Endothelial cell (in vitro differentiated cells): Measurements from ENCODE around the gene AP5B1. TPM values are rescaled to one million over a fixed set of nuclear protein-coding genes. Genes with fewer than 3 reads are reported as not detected.

Experiments
- DNase-seq: peaks from one replicate; pipeline ENCODE4 v3.0.0; 2021; ENCODE audit warnings: low spot score
- H3K27ac Mint-ChIP-seq: one replicate; pipeline ENCODE4 v1.8.0; 2021; ENCODE audit warnings: mixed read lengths, inconsistent platforms; ENCODE audit not compliant: unreplicated experiment
- H3K27me3 Mint-ChIP-seq: one replicate; pipeline ENCODE4 v1.8.0; 2021; ENCODE audit warnings: mild to moderate bottlenecking, moderate library complexity, mixed read lengths, inconsistent platforms; ENCODE audit not compliant: unreplicated experiment
- H3K36me3 Mint-ChIP-seq: one replicate; pipeline ENCODE4 v1.8.0; 2021; ENCODE audit warnings: mild to moderate bottlenecking, low read depth, mixed read lengths, inconsistent platforms; ENCODE audit not compliant: unreplicated experiment
- H3K4me1 Mint-ChIP-seq: one replicate; pipeline ENCODE4 v1.8.0; 2021; ENCODE audit warnings: mild to moderate bottlenecking, mixed read lengths, inconsistent platforms; ENCODE audit not compliant: unreplicated experiment
- H3K4me3 Mint-ChIP-seq: one replicate; pipeline ENCODE4 v1.8.0; 2021; ENCODE audit warnings: mild to moderate bottlenecking, mixed read lengths, inconsistent platforms; ENCODE audit not compliant: unreplicated experiment
- H3K9me3 Mint-ChIP-seq: one replicate; pipeline ENCODE4 v1.8.0; 2021; ENCODE audit warnings: mixed read lengths, inconsistent platforms; ENCODE audit not compliant: unreplicated experiment
- total RNA-seq: library from RNA; stranded (reverse); fragmentation: NEBNext Ultra II Directional; extraction: Animal tissue kit (Norgen Biotek cat#: 25700); gene quantifications from one replicate; pipeline ENCODE4 v1.2.1, GENCODE V29; 2021; ENCODE audit not compliant: unreplicated experiment
- TF ChIP-seq, protein P1 (sequence below): fragments of 200-600 bp; sonication (generic); IDR thresholded peaks from one replicate; pipeline ENCODE4 v1.5.0; 2021; ENCODE audit warnings: antibody characterized with exemption; ENCODE audit not compliant: unreplicated experiment

AP5B1 gene
- total RNA-seq, 1 donor from 2014 or later: 3.4 TPM

DNA sequence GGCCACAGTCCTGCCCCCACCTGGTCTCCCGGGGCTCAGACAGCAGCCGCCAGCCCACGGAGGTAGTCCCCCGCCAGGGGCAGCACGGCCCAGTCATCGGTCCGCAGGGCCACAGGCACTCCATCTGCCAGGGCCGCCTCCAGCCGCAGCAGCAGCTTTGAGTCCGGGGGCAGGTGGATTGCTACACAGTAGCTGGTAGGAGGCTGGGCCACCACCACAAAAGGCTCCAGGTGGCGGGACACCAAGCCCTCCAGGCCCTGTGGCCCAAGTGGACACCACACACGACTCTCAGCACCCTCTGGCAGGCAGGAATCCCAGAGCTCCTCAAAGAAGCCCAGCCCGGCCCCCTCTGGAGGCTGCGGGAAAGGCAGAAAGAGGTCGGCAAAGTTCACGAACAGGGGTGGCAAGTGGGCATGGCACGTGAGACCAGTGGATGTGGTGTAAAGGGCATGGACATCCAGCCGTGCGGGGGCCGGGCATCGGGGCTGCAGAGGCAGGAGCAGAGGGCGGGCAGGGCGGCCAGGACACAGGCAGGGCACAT lies 2.9 kb downstream of the AP5B1 start:
- H3K36me3 Mint-ChIP-seq: no peaks in the 10 kb centered on the region
- H3K4me3 Mint-ChIP-seq: no peak overlapping the region
- no peak for DNase-seq
- TF ChIP-seq, protein P1, sequence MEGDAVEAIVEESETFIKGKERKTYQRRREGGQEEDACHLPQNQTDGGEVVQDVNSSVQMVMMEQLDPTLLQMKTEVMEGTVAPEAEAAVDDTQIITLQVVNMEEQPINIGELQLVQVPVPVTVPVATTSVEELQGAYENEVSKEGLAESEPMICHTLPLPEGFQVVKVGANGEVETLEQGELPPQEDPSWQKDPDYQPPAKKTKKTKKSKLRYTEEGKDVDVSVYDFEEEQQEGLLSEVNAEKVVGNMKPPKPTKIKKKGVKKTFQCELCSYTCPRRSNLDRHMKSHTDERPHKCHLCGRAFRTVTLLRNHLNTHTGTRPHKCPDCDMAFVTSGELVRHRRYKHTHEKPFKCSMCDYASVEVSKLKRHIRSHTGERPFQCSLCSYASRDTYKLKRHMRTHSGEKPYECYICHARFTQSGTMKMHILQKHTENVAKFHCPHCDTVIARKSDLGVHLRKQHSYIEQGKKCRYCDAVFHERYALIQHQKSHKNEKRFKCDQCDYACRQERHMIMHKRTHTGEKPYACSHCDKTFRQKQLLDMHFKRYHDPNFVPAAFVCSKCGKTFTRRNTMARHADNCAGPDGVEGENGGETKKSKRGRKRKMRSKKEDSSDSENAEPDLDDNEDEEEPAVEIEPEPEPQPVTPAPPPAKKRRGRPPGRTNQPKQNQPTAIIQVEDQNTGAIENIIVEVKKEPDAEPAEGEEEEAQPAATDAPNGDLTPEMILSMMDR: no peak
- H3K27ac Mint-ChIP-seq: no peak overlapping the region
- H3K27me3 Mint-ChIP-seq: peaks cover 7% of the 10 kb centered on the region
- H3K9me3 Mint-ChIP-seq: no peaks in the 10 kb centered on the region
- no peaks in the 10 kb centered on the region for H3K4me1 Mint-ChIP-seq

DNA sequence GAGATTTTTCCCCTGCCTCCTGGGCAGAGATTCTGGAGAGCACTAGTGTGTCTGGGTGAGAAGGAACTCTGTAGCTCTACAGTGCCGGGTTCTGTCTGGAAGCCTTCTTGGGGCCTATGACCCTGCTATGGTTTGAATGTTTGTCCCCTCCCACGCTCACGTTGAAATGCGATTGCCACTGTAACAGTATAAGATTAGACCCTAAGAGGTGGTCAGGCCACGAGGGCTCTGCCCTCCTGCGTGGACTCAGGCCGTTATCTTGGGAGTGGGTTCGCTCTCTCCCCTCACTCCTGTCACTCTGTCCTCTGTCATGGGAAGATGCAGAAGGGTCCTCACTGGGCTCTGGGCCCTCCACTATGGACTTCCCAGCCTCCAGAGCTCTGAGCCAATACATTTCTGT lies 3.5 kb downstream of the AP5B1 start:
- no peak overlapping the region for H3K27ac Mint-ChIP-seq
- no peaks in the 10 kb centered on the region for H3K4me1 Mint-ChIP-seq
- DNase-seq: no peak
- peaks cover 7% of the 10 kb centered on the region for H3K27me3 Mint-ChIP-seq
- no peaks in the 10 kb centered on the region for H3K9me3 Mint-ChIP-seq
- H3K36me3 Mint-ChIP-seq: no peaks in the 10 kb centered on the region
- TF ChIP-seq, protein P1: no peak
- H3K4me3 Mint-ChIP-seq: no peak overlapping the region

DNA sequence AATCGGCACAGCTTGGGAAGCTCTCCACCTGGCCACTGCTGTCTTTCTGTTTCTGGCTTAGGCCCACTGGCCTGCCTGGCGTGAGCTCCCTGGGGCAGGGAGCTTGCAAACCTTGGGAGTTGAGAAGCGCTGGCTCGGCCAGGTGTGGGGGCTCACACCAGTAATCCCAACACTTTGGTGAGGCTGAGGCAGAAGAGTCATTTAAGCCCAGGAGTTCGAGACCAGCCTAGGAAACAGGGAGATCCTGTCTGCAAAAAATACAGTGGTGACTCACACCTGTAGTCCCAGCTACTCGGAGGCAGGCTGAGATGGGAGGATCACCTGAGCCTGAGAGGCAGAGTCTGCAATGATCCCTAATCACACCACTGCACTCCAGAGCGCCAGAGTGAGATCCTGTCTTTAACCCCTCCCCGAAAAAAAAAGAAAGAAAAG lies 4.0 kb downstream of the AP5B1 start:
- no peak for DNase-seq
- H3K9me3 Mint-ChIP-seq: no peaks in the 10 kb centered on the region
- H3K4me1 Mint-ChIP-seq: no peaks in the 10 kb centered on the region
- no peaks in the 10 kb centered on the region for H3K36me3 Mint-ChIP-seq
- no peak overlapping the region for H3K27ac Mint-ChIP-seq
- TF ChIP-seq, protein P1: no peak
- H3K27me3 Mint-ChIP-seq: peaks cover 7% of the 10 kb centered on the region
- no peak overlapping the region for H3K4me3 Mint-ChIP-seq

DNA sequence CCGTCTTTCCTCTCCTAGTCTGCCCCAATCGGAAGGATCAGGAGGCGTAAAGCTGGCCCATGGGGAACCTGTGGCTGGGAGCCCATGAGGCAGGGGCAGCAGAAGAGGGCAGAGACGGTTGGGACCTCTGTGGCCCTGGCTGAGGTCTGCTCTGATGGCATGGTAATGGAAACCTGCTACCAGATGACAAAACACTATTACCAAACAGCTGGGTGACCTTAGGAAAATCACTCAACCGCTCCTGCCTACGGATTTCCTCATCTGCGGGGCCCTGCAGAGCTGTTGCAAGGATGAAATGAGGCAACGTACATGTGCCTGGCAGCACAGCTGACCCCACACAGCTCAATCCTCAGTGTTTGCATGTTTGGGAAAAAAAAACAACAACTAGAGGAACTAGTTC lies 4.6 kb downstream of the AP5B1 start:
- H3K4me1 Mint-ChIP-seq: no peaks in the 10 kb centered on the region
- no peaks in the 10 kb centered on the region for H3K9me3 Mint-ChIP-seq
- no peak overlapping the region for H3K27ac Mint-ChIP-seq
- TF ChIP-seq, protein P1: no peak
- H3K4me3 Mint-ChIP-seq: no peak overlapping the region
- DNase-seq: no peak
- H3K27me3 Mint-ChIP-seq: peaks cover 7% of the 10 kb centered on the region
- H3K36me3 Mint-ChIP-seq: no peaks in the 10 kb centered on the region

DNA sequence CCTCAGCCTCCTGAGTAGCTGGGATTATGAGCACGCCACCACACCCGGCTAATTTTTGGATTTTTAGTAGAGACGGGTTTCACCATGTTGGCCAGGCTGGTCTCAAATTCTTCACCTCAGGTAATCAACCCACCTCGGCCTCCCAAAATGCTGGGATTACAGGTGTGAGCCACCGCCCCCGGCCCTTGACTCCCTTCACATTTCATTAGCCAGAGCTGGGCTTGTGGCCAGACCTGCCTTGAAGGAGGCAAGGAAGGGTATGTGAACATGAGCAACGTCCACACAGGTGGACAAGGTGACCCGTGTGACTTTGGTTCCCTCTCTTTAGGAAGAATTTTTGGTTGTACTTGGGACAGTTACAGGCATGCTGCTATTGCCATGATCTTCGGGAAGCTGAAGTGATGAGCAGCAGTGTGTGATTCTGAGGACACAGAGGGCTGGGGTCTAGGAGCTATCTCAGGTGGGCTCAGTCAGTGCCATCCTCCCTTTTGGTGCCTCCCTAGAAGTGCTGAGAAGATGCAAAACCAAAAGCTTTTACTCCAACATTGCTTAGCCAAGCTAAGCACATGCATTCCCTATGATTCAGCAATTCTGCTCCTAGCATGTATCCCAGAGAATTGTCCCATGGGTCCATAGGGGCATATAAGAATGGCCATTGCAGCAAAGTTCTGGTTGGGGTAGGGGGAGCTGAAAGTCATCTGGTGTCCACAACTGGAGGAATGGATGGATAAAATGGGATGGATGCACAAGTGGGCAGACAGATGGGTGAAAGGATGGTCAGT lies 6.1 kb downstream of the AP5B1 start:
- Mint-ChIP-seq H3K36me3 (no peaks in the 10 kb centered on the region), H3K9me3 (no peaks in the 10 kb centered on the region), H3K4me3 (no peak overlapping the region), H3K27me3 (peaks cover 7% of the 10 kb centered on the region), H3K27ac (no peak overlapping the region), H3K4me1 (no peaks in the 10 kb centered on the region)
- DNase-seq: no peak
- TF ChIP-seq, protein P1: no peak
